Liver (tissue), 9 donors: Measurements from ENCODE around the gene ADAM8. TPM values are rescaled to one million over a fixed set of nuclear protein-coding genes. Genes with fewer than 3 reads are reported as not detected.

Source experiments
- DNase-seq: peaks from one replicate; pipeline ENCODE4 v3.0.0-alpha.2; 2017; ENCODE audit warnings: low spot score
- H3K27ac ChIP-seq, 2 donors: one replicate each; pipeline ENCODE4 v1.7.0; 2013; ENCODE audit warnings: inconsistent platforms in 2 of 2, low read length in 2 of 2, control low read depth in 1 of 2, low read depth in 1 of 2, mild to moderate bottlenecking in 1 of 2
- H3K27me3 ChIP-seq, 4 donors: one replicate each; pipeline versions ENCODE4 v1.6.1 to v1.7.0; 2013; ENCODE audit warnings: low read length in 3 of 4, inconsistent platforms in 1 of 4, mild to moderate bottlenecking in 1 of 4, moderate library complexity in 1 of 4; ENCODE audit not compliant: control insufficient read depth in 4 of 4, insufficient read depth in 4 of 4
- H3K36me3 ChIP-seq, 4 donors: one replicate each; pipeline versions ENCODE4 v1.6.1 to v1.7.0; 2013; ENCODE audit warnings: low read length in 3 of 4, mild to moderate bottlenecking in 3 of 4, low read depth in 1 of 4, moderate library complexity in 1 of 4; ENCODE audit not compliant: control insufficient read depth in 4 of 4, insufficient read depth in 3 of 4
- H3K4me1 ChIP-seq, 4 donors: one replicate each; pipeline versions ENCODE4 v1.6.1 to v1.7.0; 2013; ENCODE audit warnings: low read length in 3 of 4, mild to moderate bottlenecking in 3 of 4, moderate library complexity in 1 of 4; ENCODE audit not compliant: control insufficient read depth in 4 of 4, insufficient read depth in 4 of 4
- H3K4me3 ChIP-seq, 3 donors: one replicate each; pipeline versions ENCODE4 v1.6.1 to v1.7.0; 2013; ENCODE audit warnings: low read length in 3 of 3, control low read depth in 1 of 3, low read depth in 1 of 3, mild to moderate bottlenecking in 1 of 3
- H3K9ac ChIP-seq, 2 donors: one replicate each; pipeline ENCODE4 v1.7.0; 2013; ENCODE audit warnings: low read length in 2 of 2, mild to moderate bottlenecking in 2 of 2, moderate library complexity in 2 of 2, control low read depth in 1 of 2, low read depth in 1 of 2
- H3K9me3 ChIP-seq, 4 donors: one replicate each; pipeline versions ENCODE4 v1.6.1 to v1.7.0; 2013; ENCODE audit warnings: low read length in 3 of 4; ENCODE audit not compliant: control insufficient read depth in 4 of 4
- EGR1 ChIP-seq, 2 donors: IDR thresholded peaks; 2 replicates each; pipeline ENCODE4 v1.6.1; 2016 to 2018; ENCODE audit warnings: antibody characterized with exemption in 2 of 2, low read depth in 2 of 2
- FOXA1 ChIP-seq: IDR thresholded peaks from 2 replicates; pipeline ENCODE4 v1.6.1; 2016; ENCODE audit warnings: antibody characterized with exemption
- FOXA2 ChIP-seq: IDR thresholded peaks from 2 replicates; pipeline ENCODE4 v1.6.1; 2016; ENCODE audit warnings: antibody characterized with exemption
- HNF4A ChIP-seq, 2 donors: conservative IDR thresholded peaks; 2 replicates each; pipeline ENCODE4 v1.6.1; 2016; ENCODE audit warnings: antibody characterized with exemption in 2 of 2, mild to moderate bottlenecking in 2 of 2
- HNF4G ChIP-seq: IDR thresholded peaks from 2 replicates; pipeline ENCODE4 v1.6.1; 2016; ENCODE audit warnings: antibody characterized with exemption
- JUND ChIP-seq, 2 donors: IDR thresholded peaks; 2 replicates each; pipeline ENCODE4 v1.6.1; 2016; ENCODE audit warnings: antibody characterized with exemption in 2 of 2
- NR2F2 ChIP-seq: IDR thresholded peaks from 2 replicates; pipeline ENCODE4 v1.6.1; 2016; ENCODE audit warnings: antibody characterized with exemption
- RXRA ChIP-seq, 2 donors: IDR thresholded peaks; 2 replicates each; pipeline ENCODE4 v1.6.1; 2017 to 2018; ENCODE audit warnings: antibody characterized with exemption in 2 of 2, mild to moderate bottlenecking in 1 of 2
- SP1 ChIP-seq: IDR thresholded peaks from 2 replicates; pipeline ENCODE4 v1.6.1; 2018; ENCODE audit warnings: antibody characterized with exemption, mild to moderate bottlenecking
- TAF1 ChIP-seq: conservative IDR thresholded peaks from 2 replicates; pipeline ENCODE4 v1.6.1; 2016; ENCODE audit warnings: antibody characterized with exemption, mild to moderate bottlenecking
- WGBS: extraction: QIAGEN DNeasy Blood & Tissue Kit; methylation state at CpG from one replicate; pipeline ENCODE4 v1.1.7; 2013; 5-methylcytosine and 5-hydroxymethylcytosine counted together
- polyA plus RNA-seq, 2 donors: library from polyadenylated mRNA; stranded (reverse) in 1 of 2; unstranded in 1 of 2; fragments of 200-250 nt in 1 of 2; fragments of >200 nt in 1 of 2; fragmentation: Nextera tagmentation in 1 of 2; extraction: Ambion mirVana in 1 of 2; gene quantifications; one replicate each; pipeline versions ENCODE4 v1.2.1 to v1.2.3, GENCODE V29; 2013 to 2015
- total RNA-seq, 2 donors: library from RNA; depleted of rRNA; stranded (reverse); fragments of >200 nt; gene quantifications; one replicate each; pipeline ENCODE4 v1.2.3, GENCODE V29; 2014
- TF ChIP-seq, protein P1 (sequence below): fragments of 150-350 bp; IDR thresholded peaks from 2 replicates; pipeline ENCODE4 v1.5.1; 2017; ENCODE audit warnings: improper control_type of control experiment, low read depth, low read length; ENCODE audit not compliant: missing input control
- TF ChIP-seq, protein P2 (sequence below): IDR thresholded peaks from 2 replicates; pipeline ENCODE4 v1.6.1; 2016; ENCODE audit warnings: antibody characterized with exemption
- TF ChIP-seq, protein P3 (sequence below): IDR thresholded peaks from 2 replicates; pipeline ENCODE4 v1.6.1; 2016; ENCODE audit warnings: antibody characterized with exemption
- TF ChIP-seq, protein P4 (sequence below): IDR thresholded peaks from 2 replicates; pipeline ENCODE4 v1.6.1; 2016; ENCODE audit warnings: antibody characterized with exemption, mild to moderate bottlenecking
- donor health status: healthy.
- donor health status: healthy.
- donor health status: healthy.
- donor health status: healthy.
- donor health status: healthy.

The ADAM8 gene
- total and polyA plus RNA-seq, 4 donors: 1.3 to 6.9 (median 3.7) TPM

DNA sequence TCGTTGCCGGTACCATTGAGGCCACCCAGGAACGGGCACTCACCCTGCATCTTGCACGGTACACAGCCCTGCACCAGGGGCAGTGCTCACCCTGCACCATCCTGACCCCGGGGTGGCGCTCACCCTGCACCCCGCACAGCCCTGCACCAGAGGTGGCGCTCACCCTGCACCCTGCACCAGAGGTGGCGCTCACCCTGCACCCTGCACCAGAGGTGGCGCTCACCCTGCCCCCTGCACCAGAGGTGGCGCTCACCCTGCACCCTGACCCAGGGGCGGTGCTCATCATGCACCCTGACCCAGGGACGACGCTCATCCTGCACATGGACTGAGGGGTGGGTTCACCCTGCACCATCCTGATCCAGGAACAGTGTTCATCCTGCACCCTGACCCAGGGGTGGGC, 25.6 kb upstream of the ADAM8 start:
- Histone ChIP-seq H3K9ac (no peak overlapping the region), H3K4me1 (peaks cover 0 to 15% (median 9%) of the 10 kb centered on the region in 4 donors), H3K27ac (no peak overlapping the region), H3K9me3 (no peaks in the 10 kb centered on the region), H3K4me3 (no peak overlapping the region), H3K36me3 (peaks cover 18 to 45% (median 29%) of the 10 kb centered on the region in 4 donors), H3K27me3 (no peaks in the 10 kb centered on the region)
- no peak for TF ChIP-seq HNF4A (conservative IDR thresholded peaks at IDR 0.05)
- TF ChIP-seq TAF1: no peak
- TF ChIP-seq, protein P1, sequence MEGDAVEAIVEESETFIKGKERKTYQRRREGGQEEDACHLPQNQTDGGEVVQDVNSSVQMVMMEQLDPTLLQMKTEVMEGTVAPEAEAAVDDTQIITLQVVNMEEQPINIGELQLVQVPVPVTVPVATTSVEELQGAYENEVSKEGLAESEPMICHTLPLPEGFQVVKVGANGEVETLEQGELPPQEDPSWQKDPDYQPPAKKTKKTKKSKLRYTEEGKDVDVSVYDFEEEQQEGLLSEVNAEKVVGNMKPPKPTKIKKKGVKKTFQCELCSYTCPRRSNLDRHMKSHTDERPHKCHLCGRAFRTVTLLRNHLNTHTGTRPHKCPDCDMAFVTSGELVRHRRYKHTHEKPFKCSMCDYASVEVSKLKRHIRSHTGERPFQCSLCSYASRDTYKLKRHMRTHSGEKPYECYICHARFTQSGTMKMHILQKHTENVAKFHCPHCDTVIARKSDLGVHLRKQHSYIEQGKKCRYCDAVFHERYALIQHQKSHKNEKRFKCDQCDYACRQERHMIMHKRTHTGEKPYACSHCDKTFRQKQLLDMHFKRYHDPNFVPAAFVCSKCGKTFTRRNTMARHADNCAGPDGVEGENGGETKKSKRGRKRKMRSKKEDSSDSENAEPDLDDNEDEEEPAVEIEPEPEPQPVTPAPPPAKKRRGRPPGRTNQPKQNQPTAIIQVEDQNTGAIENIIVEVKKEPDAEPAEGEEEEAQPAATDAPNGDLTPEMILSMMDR: no peak
- TF ChIP-seq FOXA1: no peak
- TF ChIP-seq, protein P2, sequence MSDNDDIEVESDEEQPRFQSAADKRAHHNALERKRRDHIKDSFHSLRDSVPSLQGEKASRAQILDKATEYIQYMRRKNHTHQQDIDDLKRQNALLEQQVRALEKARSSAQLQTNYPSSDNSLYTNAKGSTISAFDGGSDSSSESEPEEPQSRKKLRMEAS: no peak
- TF ChIP-seq SP1: no peak
- 95% methylated on average over 14 of the region's 14 CpGs for WGBS
- no peak for DNase-seq

DNA sequence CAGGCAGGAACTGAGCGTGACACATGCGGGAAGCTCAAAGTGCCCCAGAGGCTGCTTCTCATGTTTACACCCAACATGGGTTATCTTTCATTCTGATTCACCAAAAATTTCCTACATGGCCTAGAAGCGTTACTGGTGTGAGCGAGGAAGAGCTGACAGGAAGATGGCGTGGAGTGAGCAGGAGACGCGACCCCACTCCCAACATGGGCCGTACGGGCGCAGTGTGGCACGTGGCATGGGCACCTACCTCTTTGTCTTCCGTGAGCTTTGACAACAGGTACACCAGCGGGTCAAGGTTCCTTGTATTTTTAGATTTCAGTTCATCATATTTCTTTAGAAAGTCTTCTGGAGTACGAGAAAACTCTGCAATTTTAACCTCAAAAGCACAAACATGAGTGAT, 23.1 kb upstream of the ADAM8 start:
- DNase-seq: no peak
- Histone ChIP-seq H3K4me1 (peaks cover 0 to 3% (median under 1%) of the 10 kb centered on the region in 4 donors), H3K36me3 (peaks cover 27 to 68% (median 43%) of the 10 kb centered on the region in 4 donors), H3K27ac (no peak overlapping the region), H3K9ac (no peak overlapping the region), H3K27me3 (no peaks in the 10 kb centered on the region), H3K9me3 (no peaks in the 10 kb centered on the region), H3K4me3 (no peak overlapping the region)
- WGBS: 97% methylated on average over 14 of the region's 14 CpGs
- TF ChIP-seq NR2F2 (no peak), HNF4A (conservative IDR thresholded peaks at IDR 0.05) (no peak), HNF4G (no peak), EGR1 (IDR thresholded peaks at IDR 0.05; ENCODE audit: low read depth in 2 of 2) (no peak), JUND (IDR thresholded peaks at IDR 0.05) (no peak), RXRA (IDR thresholded peaks at IDR 0.05) (no peak), FOXA2 (no peak), FOXA1 (no peak)
- TF ChIP-seq, protein P3, sequence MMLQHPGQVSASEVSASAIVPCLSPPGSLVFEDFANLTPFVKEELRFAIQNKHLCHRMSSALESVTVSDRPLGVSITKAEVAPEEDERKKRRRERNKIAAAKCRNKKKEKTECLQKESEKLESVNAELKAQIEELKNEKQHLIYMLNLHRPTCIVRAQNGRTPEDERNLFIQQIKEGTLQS: no peak
- TF ChIP-seq, protein P2: no peak
- TF ChIP-seq, protein P4, sequence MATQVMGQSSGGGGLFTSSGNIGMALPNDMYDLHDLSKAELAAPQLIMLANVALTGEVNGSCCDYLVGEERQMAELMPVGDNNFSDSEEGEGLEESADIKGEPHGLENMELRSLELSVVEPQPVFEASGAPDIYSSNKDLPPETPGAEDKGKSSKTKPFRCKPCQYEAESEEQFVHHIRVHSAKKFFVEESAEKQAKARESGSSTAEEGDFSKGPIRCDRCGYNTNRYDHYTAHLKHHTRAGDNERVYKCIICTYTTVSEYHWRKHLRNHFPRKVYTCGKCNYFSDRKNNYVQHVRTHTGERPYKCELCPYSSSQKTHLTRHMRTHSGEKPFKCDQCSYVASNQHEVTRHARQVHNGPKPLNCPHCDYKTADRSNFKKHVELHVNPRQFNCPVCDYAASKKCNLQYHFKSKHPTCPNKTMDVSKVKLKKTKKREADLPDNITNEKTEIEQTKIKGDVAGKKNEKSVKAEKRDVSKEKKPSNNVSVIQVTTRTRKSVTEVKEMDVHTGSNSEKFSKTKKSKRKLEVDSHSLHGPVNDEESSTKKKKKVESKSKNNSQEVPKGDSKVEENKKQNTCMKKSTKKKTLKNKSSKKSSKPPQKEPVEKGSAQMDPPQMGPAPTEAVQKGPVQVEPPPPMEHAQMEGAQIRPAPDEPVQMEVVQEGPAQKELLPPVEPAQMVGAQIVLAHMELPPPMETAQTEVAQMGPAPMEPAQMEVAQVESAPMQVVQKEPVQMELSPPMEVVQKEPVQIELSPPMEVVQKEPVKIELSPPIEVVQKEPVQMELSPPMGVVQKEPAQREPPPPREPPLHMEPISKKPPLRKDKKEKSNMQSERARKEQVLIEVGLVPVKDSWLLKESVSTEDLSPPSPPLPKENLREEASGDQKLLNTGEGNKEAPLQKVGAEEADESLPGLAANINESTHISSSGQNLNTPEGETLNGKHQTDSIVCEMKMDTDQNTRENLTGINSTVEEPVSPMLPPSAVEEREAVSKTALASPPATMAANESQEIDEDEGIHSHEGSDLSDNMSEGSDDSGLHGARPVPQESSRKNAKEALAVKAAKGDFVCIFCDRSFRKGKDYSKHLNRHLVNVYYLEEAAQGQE: no peak
